Activated CD4-positive, alpha-beta T cell treated with anti-CD3 and anti-CD28 coated beads, Interleukin-2, amount 10 ng/mL, durations not matched to agents 24 days and 14 days (primary cell): ENCODE data around the gene WSCD2. TPM values are rescaled to one million over a fixed set of nuclear protein-coding genes. Genes with fewer than 3 reads are reported as not detected.

Experiments
- DNase-seq: peaks from one replicate; pipeline ENCODE4 v3.0.0; 2022
- H3K27ac Mint-ChIP-seq: one replicate; pipeline ENCODE4 v1.8.0; 2022; ENCODE audit warnings: mild to moderate bottlenecking, mixed read lengths
- H3K27me3 Mint-ChIP-seq: one replicate; pipeline ENCODE4 v1.8.0; 2022; ENCODE audit warnings: mixed read lengths
- H3K36me3 Mint-ChIP-seq: one replicate; pipeline ENCODE4 v1.8.0; 2022; ENCODE audit warnings: low read depth, mild to moderate bottlenecking, mixed read lengths
- H3K4me1 Mint-ChIP-seq: one replicate; pipeline ENCODE4 v1.8.0; 2021; ENCODE audit warnings: mixed read lengths
- H3K4me3 Mint-ChIP-seq: one replicate; pipeline ENCODE4 v1.8.0; 2022; ENCODE audit warnings: mild to moderate bottlenecking, moderate library complexity, mixed read lengths
- H3K9me3 Mint-ChIP-seq: one replicate; pipeline ENCODE4 v1.8.0; 2021; ENCODE audit warnings: mixed read lengths
- intact Hi-C: fragments of 100-400 bp; cut with micrococcal nuclease; formaldehyde crosslinking; loops from one replicate; pipeline ENCODE4 v1.15.1; 2023
- total RNA-seq: library from RNA; stranded (reverse); gene quantifications from 2 replicates; pipeline ENCODE4 v1.2.3, GENCODE V29; 2022

Gene WSCD2
- total RNA-seq: not detected in 2 replicates

DNA sequence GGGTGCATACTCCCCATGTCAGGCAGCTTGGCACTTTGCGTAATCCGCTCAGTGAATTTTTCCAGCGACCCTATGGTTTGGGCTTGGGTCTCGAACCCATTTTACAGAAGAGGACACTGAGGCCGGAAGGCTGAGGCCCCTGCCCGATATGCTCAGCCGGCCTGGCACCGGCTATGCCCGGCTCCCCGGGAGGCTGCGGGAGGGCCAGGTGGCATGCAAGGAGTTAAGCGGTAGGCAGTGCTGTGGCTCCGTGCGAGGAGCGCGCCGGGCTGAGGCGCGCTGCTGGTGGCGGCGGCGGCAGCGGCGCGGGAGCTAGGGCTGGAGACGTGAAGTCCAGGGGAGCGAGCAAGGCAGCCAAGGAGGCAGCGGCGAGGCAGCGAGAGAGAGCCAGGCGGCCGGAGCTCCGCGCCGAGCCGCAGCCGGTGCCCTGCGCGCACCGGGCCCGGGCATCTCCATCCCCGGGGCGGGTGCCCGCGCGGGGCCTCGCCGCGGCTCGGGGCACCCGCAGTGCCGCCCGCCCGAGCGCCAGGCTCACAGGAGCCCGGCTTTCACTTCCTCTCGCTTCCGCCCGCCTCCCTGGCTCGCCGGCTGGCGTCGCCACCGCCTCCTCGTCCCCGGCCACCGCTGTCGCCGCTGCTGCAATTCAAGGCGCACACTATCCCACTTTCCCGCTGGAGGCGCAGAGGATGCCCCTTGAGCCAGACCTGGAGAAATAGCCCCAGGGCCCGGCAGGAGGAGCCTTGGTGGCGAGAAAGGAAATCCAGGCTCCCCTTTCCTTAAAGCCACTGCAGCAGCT, at the start of gene WSCD2:
TSS of gene WSCD2 (plus strand) at position 272 of the 796 bp plus-strand sequence. CDS start 66,545 bp downstream, outside the sequence.
- no peak within 1 kb of the TSS for H3K4me3 Mint-ChIP-seq
- H3K36me3 Mint-ChIP-seq: no peaks in the 10 kb centered on the region
- H3K4me1 Mint-ChIP-seq: no peaks in the 10 kb centered on the region
- no peaks in the 10 kb centered on the region for H3K9me3 Mint-ChIP-seq
- DNase-seq: no peak
- intact Hi-C loops: no loop called here
- H3K27ac Mint-ChIP-seq: no peak within 1 kb of the TSS
- H3K27me3 Mint-ChIP-seq: peaks cover 37% of the 10 kb centered on the region

DNA sequence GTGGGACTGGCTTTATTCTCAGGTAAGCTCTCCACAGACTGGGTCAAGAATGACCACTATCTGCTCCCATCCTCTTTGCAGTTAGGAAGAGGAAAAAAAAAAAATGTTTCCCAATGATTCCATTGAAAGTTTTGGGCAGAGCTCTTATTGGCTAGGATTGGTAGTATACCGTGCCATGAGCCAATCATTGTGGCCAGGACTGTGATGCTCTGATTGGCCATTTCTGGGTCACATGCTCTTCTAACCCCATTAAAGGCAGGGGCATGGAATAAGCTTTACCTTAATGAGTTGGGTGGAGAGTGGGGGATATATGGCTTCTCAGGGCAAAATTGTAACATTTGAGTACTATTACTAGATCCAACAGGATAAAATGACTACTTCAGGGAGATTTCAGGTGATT, 49.4 kb upstream of the WSCD2 start:
- no peak for DNase-seq
- no peaks in the 10 kb centered on the region for H3K4me1 Mint-ChIP-seq
- no peak overlapping the region for H3K4me3 Mint-ChIP-seq
- no peaks in the 10 kb centered on the region for H3K9me3 Mint-ChIP-seq
- H3K36me3 Mint-ChIP-seq: no peaks in the 10 kb centered on the region
- no peak overlapping the region for H3K27ac Mint-ChIP-seq
- H3K27me3 Mint-ChIP-seq: no peaks in the 10 kb centered on the region
- intact Hi-C loops: no loop called here

DNA sequence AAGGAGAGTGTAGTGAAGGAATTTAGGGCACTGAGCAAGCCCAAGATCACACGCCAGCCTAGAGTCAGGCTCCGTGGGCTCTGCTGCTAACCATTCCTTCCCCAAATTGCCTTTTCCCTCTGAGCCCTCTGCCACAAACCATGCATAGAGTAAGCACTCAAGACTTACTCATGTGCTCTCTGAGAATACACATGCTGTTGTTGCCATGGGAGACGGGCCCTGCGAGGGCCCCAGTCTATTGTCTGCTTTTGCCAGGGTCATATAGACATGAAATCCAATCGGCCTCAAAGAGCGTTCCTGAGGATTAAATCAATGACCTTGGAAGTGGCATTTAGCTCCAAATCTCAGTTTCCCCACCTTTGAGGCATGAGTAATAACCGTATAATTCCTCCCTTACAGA, 48.7 kb upstream of the WSCD2 start:
- intact Hi-C loops: no loop called here
- H3K4me1 Mint-ChIP-seq: no peaks in the 10 kb centered on the region
- no peak for DNase-seq
- H3K27ac Mint-ChIP-seq: no peak overlapping the region
- no peaks in the 10 kb centered on the region for H3K9me3 Mint-ChIP-seq
- H3K27me3 Mint-ChIP-seq: no peaks in the 10 kb centered on the region
- no peak overlapping the region for H3K4me3 Mint-ChIP-seq
- no peaks in the 10 kb centered on the region for H3K36me3 Mint-ChIP-seq

DNA sequence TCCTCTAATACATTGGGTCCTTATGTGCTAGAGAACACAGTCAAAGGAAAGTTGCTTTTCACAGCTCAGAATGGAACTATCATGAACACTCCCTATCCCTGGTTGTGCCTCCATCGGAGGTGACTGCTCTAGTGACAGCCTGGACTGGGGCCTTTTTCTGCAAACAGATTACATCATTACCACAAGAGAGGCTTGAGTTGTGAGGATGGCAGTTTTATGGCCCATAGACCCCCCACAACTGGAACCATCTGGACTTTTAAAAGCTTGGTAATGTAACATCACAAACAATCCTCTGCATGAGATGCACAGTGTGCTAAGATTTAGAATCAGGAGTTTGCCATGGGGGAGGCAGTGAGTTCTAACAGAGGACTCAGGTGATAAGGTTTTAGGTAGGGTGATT, 46.6 kb upstream of the WSCD2 start:
- Mint-ChIP-seq H3K4me1 (no peaks in the 10 kb centered on the region), H3K36me3 (no peaks in the 10 kb centered on the region), H3K27me3 (no peaks in the 10 kb centered on the region), H3K27ac (no peak overlapping the region), H3K9me3 (no peaks in the 10 kb centered on the region), H3K4me3 (no peak overlapping the region)
- no peak for DNase-seq
- intact Hi-C loops: no loop called here

DNA sequence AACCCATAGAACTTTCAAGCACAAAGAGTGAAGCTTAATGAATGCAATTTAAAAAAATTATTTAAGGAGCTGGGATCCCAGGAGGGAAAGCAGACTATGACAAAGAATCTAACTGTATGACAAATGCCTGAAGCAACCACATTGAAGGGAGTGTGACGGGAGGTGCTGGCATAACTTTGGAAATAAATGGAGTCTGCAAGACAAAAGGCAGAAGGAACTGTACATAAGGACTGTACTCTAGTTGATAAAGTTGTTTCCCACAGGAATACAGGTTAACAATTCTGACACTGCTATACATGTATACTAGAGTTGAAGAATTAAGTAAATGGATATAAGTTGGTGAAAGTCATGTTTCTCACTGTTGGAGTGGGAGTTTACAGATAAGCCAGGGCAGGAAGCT, 41.2 kb upstream of the WSCD2 start:
- no peaks in the 10 kb centered on the region for H3K36me3 Mint-ChIP-seq
- H3K4me3 Mint-ChIP-seq: no peak overlapping the region
- no peak for DNase-seq
- intact Hi-C loops: no loop called here
- no peak overlapping the region for H3K27ac Mint-ChIP-seq
- no peaks in the 10 kb centered on the region for H3K4me1 Mint-ChIP-seq
- no peaks in the 10 kb centered on the region for H3K9me3 Mint-ChIP-seq
- H3K27me3 Mint-ChIP-seq: no peaks in the 10 kb centered on the region

DNA sequence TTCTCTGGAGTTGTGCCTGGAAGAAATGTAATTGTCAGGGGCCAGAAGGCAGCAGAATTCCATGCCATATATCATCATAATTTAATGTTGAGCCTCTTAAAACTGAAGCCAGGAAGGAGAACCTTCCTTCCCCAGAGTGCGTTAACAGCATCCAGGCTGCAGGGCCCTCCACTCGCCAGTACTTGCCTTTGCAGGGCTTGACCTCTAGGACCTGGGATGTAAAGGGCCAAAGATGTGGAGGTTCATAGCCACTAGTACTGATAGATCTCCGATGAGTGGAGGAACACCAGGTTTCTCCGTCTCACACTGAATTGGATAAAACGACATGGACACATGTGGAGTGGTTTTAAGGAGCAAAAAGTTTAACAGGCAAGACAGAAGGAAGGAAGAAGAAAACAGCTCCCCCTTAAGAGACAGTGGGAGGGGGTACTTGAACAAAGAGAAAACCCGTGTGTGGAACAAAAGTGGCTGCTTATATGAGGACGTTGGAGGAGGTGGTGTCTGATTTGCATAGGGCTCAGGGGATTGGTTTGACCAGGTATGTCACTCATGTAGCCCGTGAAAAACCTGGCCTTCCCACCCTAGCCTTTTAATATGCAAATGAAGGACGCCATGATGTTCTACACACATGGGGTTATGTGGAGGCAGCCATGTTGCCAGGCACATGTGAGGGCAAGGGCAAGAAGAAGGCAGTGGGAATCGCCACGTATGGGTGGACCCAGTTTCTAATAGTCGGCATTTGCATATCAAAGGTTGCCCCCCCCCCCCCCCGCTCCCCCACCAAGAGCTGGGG, 38.8 kb upstream of the WSCD2 start:
- H3K27ac Mint-ChIP-seq: no peak overlapping the region
- intact Hi-C loops: no loop called here
- H3K4me1 Mint-ChIP-seq: no peaks in the 10 kb centered on the region
- no peaks in the 10 kb centered on the region for H3K36me3 Mint-ChIP-seq
- DNase-seq: no peak
- no peaks in the 10 kb centered on the region for H3K9me3 Mint-ChIP-seq
- H3K4me3 Mint-ChIP-seq: no peak overlapping the region
- H3K27me3 Mint-ChIP-seq: no peaks in the 10 kb centered on the region

DNA sequence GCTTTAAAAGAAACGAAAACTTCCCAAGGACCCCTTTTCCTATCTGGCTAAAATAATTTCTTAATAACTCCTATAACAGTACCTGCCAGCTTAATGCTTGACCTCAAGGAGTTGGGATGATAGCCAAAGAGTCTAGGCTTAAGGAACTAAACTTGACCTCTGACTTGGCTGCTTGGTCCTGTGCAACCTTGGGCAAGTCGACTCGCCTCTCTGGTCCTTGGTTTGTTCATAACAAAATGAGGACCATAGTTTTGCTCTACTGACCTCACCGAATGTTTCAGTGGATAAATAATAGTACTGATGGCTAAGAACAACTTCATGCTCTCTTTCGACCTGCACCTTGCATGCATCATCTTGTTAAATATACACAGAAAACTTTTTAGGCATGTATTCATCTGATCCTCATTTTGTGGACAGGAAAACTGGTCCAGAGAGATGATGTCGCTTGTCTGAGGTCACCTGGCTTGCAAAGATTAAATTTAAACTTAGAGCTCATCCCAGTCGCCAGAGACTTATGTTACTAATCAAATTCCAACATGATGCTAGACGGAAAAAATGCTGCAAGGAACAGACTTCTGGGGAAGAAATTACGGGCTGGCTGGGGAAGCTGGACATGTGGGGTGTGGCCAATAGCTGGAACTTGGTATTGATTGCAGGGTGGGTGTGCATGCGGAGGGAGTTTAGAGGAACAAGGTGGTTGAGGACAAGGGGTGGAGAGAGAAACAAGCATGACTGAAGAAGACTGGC, 38.0 kb upstream of the WSCD2 start:
- H3K27me3 Mint-ChIP-seq: no peaks in the 10 kb centered on the region
- intact Hi-C loops: no loop called here

DNA sequence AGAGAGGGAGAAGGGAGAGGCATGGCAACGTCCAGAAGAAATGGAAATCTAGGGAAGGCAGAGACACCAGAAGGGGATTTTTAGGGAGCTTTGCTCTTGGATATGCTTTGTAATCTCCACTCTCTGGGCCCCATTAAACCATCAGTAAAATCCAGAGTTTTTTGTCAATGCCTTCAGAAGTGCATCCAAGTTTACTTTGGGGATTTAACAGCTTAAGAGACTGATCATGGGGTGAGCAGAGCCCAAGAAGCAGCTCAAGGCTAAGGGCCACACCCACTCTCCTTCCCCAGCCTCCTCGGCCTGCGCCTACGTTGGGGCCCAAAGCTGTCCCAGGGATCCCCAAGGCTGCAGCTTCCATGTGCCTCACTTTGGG, 37.4 kb upstream of the WSCD2 start:
- Mint-ChIP-seq H3K9me3 (no peaks in the 10 kb centered on the region), H3K4me3 (no peak overlapping the region), H3K36me3 (no peaks in the 10 kb centered on the region), H3K27me3 (no peaks in the 10 kb centered on the region), H3K27ac (no peak overlapping the region), H3K4me1 (no peaks in the 10 kb centered on the region)
- intact Hi-C loops: no loop called here
- no peak for DNase-seq

More for the DNA sequence above, 38.0 kb upstream of the WSCD2 start:
- H3K27ac Mint-ChIP-seq: no peak overlapping the region
- no peaks in the 10 kb centered on the region for H3K9me3 Mint-ChIP-seq
- H3K4me1 Mint-ChIP-seq: no peaks in the 10 kb centered on the region
- DNase-seq: no peak
- no peaks in the 10 kb centered on the region for H3K36me3 Mint-ChIP-seq
- H3K4me3 Mint-ChIP-seq: no peak overlapping the region

DNA sequence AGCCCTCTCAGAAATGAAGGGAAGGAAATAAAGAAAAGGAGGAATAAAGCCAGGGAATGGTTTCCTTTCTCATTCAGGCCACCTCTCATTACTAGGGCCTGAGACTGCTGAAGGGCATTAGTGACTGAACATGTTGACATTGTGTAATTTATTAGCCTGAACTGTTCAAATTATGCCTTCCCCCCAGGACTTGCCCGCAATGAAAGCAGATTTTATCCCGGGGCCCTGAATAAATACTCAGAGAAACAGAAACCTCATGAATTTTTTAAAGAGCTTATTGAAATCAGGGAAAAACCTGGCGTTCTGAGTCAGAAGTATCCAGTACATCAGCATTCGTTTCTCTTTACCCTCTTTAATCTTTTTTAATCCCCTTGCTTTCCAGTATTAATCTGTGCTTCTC, 35.9 kb upstream of the WSCD2 start:
- intact Hi-C loops: no loop called here

DNA sequence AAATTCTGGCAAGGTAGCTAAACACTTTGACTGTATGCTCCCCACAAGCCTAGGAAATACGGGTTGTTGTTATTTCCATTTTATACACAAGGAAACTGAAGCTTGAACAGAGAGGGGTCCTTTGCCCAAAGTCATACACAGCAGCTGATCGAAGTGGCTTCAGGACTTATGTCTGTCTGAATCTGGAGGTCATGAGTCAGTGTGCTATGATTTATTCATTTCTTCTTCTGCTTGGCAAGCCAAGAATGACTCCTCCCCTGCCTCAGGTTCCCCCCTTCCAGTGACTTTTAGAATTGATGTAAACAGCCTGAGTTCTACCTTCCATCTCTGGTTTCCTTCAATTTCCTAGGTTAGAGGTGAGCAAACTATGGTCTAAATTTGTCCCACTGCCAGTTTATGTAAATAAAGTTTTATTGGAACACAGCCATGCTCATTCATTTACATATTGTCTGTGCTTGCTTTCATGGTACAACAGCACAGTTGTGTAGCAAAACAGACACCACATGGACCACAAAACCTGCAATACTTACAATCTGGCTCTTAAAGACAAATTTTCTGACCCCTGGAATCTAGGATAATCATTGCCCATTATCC, 34.9 kb upstream of the WSCD2 start:
- intact Hi-C loops: no loop called here
- H3K36me3 Mint-ChIP-seq: no peaks in the 10 kb centered on the region
- no peaks in the 10 kb centered on the region for H3K4me1 Mint-ChIP-seq
- no peak for DNase-seq
- no peak overlapping the region for H3K4me3 Mint-ChIP-seq
- no peak overlapping the region for H3K27ac Mint-ChIP-seq
- H3K9me3 Mint-ChIP-seq: no peaks in the 10 kb centered on the region
- H3K27me3 Mint-ChIP-seq: no peaks in the 10 kb centered on the region

More for the DNA sequence above, 35.9 kb upstream of the WSCD2 start:
- no peak overlapping the region for H3K27ac Mint-ChIP-seq
- H3K36me3 Mint-ChIP-seq: no peaks in the 10 kb centered on the region
- H3K27me3 Mint-ChIP-seq: no peaks in the 10 kb centered on the region
- no peak overlapping the region for H3K4me3 Mint-ChIP-seq
- no peak for DNase-seq
- H3K9me3 Mint-ChIP-seq: no peaks in the 10 kb centered on the region
- H3K4me1 Mint-ChIP-seq: no peaks in the 10 kb centered on the region

DNA sequence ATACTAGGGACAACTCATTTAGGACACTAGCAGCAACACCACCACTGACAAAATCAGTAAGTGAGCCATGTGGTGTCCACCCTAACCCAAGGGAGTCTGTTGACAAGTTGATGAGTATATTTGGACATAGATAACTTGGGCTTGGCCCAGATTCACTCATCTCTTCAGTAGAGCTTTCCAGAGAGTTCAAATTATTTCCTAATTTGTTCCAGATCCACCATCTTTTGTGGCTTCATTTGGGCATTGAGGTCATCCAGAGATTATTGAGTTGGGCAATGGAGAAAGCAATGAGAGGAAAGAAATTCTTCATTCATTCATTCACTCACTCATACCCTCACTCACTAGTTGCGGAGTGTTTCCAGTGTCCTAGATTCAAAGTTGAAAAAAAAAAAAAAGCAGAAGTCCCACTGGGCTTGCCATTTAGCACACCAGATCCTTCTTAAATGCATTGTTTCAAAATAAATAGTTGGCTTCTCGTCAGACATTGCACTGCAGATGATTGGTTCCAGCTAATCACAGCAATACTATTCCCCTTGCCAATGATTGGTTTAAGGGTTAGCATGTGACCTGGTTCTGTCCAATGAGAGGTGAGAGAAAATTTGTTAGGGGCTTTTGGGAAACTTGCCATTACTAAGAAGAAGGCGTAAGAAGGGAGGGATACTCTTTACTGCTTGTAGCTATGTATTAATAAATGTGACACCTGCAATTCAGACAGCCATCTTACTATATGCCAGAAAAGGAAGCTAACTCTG, 31.8 kb upstream of the WSCD2 start:
- H3K27me3 Mint-ChIP-seq: no peaks in the 10 kb centered on the region
- intact Hi-C loops: no loop called here
- DNase-seq: no peak
- no peak overlapping the region for H3K27ac Mint-ChIP-seq
- no peak overlapping the region for H3K4me3 Mint-ChIP-seq
- no peaks in the 10 kb centered on the region for H3K36me3 Mint-ChIP-seq
- no peaks in the 10 kb centered on the region for H3K4me1 Mint-ChIP-seq
- no peaks in the 10 kb centered on the region for H3K9me3 Mint-ChIP-seq

DNA sequence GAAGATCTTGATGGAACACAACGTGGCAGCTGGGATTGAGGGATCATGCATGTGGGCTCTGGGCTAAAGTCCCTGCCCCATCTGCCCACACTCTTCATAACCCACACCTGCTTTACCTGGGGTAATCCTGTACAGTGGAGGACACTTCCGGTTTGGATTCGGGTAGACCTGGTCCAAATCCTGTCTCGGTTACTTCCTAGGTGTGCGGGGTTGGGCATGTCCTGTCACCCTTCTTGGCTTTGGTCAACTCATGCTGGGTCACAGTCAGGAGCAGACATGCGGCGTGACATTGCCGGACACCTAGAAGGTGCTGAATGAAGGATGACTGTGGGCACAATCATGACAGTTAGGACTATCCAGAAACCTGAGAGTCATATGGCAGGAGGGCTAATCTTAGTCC, 30.7 kb upstream of the WSCD2 start:
- no peak overlapping the region for H3K4me3 Mint-ChIP-seq
- H3K27me3 Mint-ChIP-seq: no peaks in the 10 kb centered on the region
- H3K4me1 Mint-ChIP-seq: no peaks in the 10 kb centered on the region
- H3K9me3 Mint-ChIP-seq: no peaks in the 10 kb centered on the region
- no peak for DNase-seq
- no peak overlapping the region for H3K27ac Mint-ChIP-seq
- intact Hi-C loops: no loop called here
- no peaks in the 10 kb centered on the region for H3K36me3 Mint-ChIP-seq

DNA sequence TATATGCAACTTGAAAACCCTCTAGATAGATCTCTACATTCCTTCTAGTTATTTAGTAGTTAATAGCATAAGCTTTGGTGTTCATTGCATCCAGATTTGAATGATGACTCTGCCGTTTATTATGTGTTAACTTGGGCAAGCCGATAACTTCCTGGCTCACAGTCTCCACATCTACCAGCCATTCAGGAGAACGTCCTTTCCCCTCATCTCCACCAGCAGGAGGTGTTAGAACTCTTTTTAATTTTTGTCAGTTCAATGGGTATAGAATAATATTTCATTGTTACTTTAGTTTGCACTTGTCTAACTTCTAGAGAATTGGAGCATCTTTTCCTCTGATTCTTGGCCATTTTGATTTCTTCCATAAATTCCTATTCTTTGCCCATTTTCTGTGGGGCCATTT, 30.0 kb upstream of the WSCD2 start:
- H3K27ac Mint-ChIP-seq: no peak overlapping the region

More for the DNA sequence above, 30.0 kb upstream of the WSCD2 start:
- intact Hi-C loops: no loop called here
- Mint-ChIP-seq H3K27me3 (no peaks in the 10 kb centered on the region), H3K36me3 (no peaks in the 10 kb centered on the region), H3K4me3 (no peak overlapping the region), H3K9me3 (no peaks in the 10 kb centered on the region), H3K4me1 (no peaks in the 10 kb centered on the region)
- no peak for DNase-seq
